H1 (cell line): Measurements from ENCODE around the gene GHRHR. TPM values are rescaled to one million over a fixed set of nuclear protein-coding genes. Genes with fewer than 3 reads are reported as not detected.

ENCODE experiments used
- KDM5A ChIP-seq: fragments of 200-600 bp; IDR thresholded peaks from 2 replicates; pipeline ENCODE4 v1.7.1; 2012; ENCODE audit warnings: mild to moderate bottlenecking, low read length, inconsistent platforms, mixed read lengths
- RAD21 ChIP-seq, 2 experiments: IDR thresholded peaks in 1 of 2; conservative IDR thresholded peaks in 1 of 2; 2 replicates each; pipeline ENCODE4 v1.6.1; 2011; ENCODE audit warnings: low read depth in 2 of 2, low read length in 2 of 2, improper control_type of control experiment in 1 of 2, inconsistent platforms in 1 of 2, mild to moderate bottlenecking in 1 of 2, moderate library complexity in 1 of 2
- SIRT6 ChIP-seq: IDR thresholded peaks from one replicate; pipeline ENCODE4 v1.7.1; 2012; ENCODE audit warnings: low read length, inconsistent platforms
- SP2 ChIP-seq: IDR thresholded peaks from 2 replicates; pipeline ENCODE4 v1.6.1; 2012; ENCODE audit warnings: mild to moderate bottlenecking, low read length, inconsistent platforms
- polyA plus RNA-seq, 7 experiments: library from polyadenylated mRNA; depleted of rRNA in 3 of 7; stranded (reverse) in 5 of 7; unstranded in 2 of 7; fragments of >200 nt in 5 of 7; fragments of 200-250 nt in 2 of 7; gene quantifications; 1 replicate in 5 of 7; 2 replicates in 1 of 7; 4 replicates in 1 of 7; pipeline versions ENCODE4 v1.2.1 to v1.2.3, GENCODE V29; 2011 to 2013; ENCODE audit warnings: missing spikeins in 2 of 7, mixed read lengths in 2 of 7
- total RNA-seq: library from RNA; stranded (reverse); fragmentation: NEBNext Ultra II Directional; extraction: Animal tissue kit (Norgen Biotek cat#: 25700); gene quantifications from 2 replicates; pipeline ENCODE4 v1.2.1, GENCODE V29; 2021

Gene GHRHR
- total and polyA plus RNA-seq, 2 of the 8 experiments (the other 6 are each of a cell fraction or from before 2014, with no cell fraction given): 0.60 to 6.5 TPM

DNA sequence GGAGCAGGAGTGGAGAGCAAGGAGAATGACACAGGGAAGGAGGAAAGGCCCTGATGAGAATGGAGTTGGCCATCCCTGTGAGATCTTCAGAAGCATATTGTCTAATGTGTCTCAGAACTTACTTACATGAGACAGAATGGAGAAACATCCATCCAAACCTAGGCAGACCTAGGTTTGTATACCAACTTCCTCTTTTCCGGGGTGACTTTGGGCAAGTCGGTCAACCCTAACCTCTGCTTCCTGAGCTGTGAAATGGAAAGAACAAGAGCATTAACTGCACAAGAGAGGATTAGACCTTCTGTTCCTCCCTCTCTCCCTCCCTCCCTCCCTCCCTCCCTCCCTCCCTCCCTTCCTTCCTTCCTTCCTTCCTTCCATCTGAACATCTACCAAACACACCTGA lies 4.5 kb downstream of the GHRHR start (continued):
- no peak for TF ChIP-seq SIRT6
- TF ChIP-seq KDM5A: no peak
- no peak for TF ChIP-seq SP2
- TF ChIP-seq RAD21 (IDR thresholded peaks at IDR 0.05 in 1 of 2, conservative IDR thresholded peaks at IDR 0.05 in 1 of 2; ENCODE audit: low read depth in 2 of 2, low read length in 2 of 2): no peak
- TF ChIP-seq, all 59 proteins: peak for 0
